ENCODE data around the gene MGAT3. TPM values are rescaled to one million over a fixed set of nuclear protein-coding genes. Genes with fewer than 3 reads are reported as not detected.

Gene MGAT3
- total RNA-seq, 2 experiments from 2014 or later: 0.18 to 0.23 TPM

- Mint-ChIP-seq H3K27ac (peak overlapping the region; percentile 84), H3K4me3 (peak overlapping the region; percentile 32), H3K4me1 (peaks cover 75% of the 10 kb centered on the region), H3K36me3 (ENCODE audit: low read depth) (peaks cover 76% of the 10 kb centered on the region), H3K27me3 (no peaks in the 10 kb centered on the region), H3K9me3 (ENCODE audit: low read depth) (no peaks in the 10 kb centered on the region)
- CTCF ChIA-PET: interaction anchor here (1.2 to 3.8 kb wide), 4 partner anchors 10 to 33 kb away, joined by 4 to 17 read pairs (median 4); no protein-coding TSS in a partner anchor
- no peak for ATAC-seq
- no peak for DNase-seq
- POLR2A ChIA-PET: interaction anchor here (0.6 to 3.4 kb wide), 5 partner anchors 9 to 1258 kb away, joined by 3 to 26 read pairs (median 5); partner anchors contain the start of gene RPL3
- intact Hi-C loops (cut with DNase I, micrococcal nuclease): loop anchor here in 1 of 2 experiments (5.0 to 10.0 kb wide), 3 partner anchors 373 to 820 kb away; partner anchors contain the start of genes APOBEC3C, CBX7, GTPBP1 and JOSD1
These were observed 68.2 kb downstream of the MGAT3 start for GRCh38 chr22:39524753-39525657.

GRCh38 chr22:39525658-39525975, 68.8 kb downstream of the MGAT3 start:
- ChIA-PET CTCF (interaction anchor here (0.6 to 3.8 kb wide), 3 partner anchors 10 to 50 kb away, joined by 3 to 17 read pairs (median 4); no protein-coding TSS in a partner anchor), POLR2A (interaction anchor here (0.6 kb wide), 1 partner anchor 24 kb away, joined by 3 read pairs; the partner anchor contains the start of gene MIEF1)
- Mint-ChIP-seq H3K27me3 (no peaks in the 10 kb centered on the region), H3K4me3 (no peak overlapping the region), H3K27ac (peak overlapping the region; percentile 84), H3K36me3 (ENCODE audit: low read depth) (peaks cover 76% of the 10 kb centered on the region), H3K9me3 (ENCODE audit: low read depth) (no peaks in the 10 kb centered on the region), H3K4me1 (peaks cover 82% of the 10 kb centered on the region)
- no peak for ATAC-seq
- intact Hi-C loops (cut with DNase I, micrococcal nuclease): loop anchor here in 1 of 2 experiments (10.0 kb wide), 2 partner anchors 511 to 821 kb away; partner anchors contain the start of genes APOBEC3C, GTPBP1 and JOSD1
- no peak for DNase-seq

- intact Hi-C loops (cut with DNase I, micrococcal nuclease): loop anchor here in 1 of 2 experiments (10.0 kb wide), 2 partner anchors 512 to 822 kb away; partner anchors contain the start of genes APOBEC3C, GTPBP1 and JOSD1
- Mint-ChIP-seq H3K4me3 (no peak overlapping the region), H3K4me1 (peaks cover 89% of the 10 kb centered on the region), H3K27me3 (no peaks in the 10 kb centered on the region), H3K36me3 (ENCODE audit: low read depth) (peaks cover 75% of the 10 kb centered on the region), H3K9me3 (ENCODE audit: low read depth) (no peaks in the 10 kb centered on the region), H3K27ac (peak overlapping the region; percentile 79)
- ChIA-PET POLR2A (interaction anchor here (0.6 kb wide), 1 partner anchor 132 kb away, joined by 4 read pairs; no protein-coding TSS in a partner anchor), CTCF (interaction anchor here (1.4 to 3.8 kb wide), 2 partner anchors 12 to 36 kb away, joined by 3 to 17 read pairs; no protein-coding TSS in a partner anchor)
- peak; percentile 56 for DNase-seq
- ATAC-seq: peak; percentile 16
These were observed 69.9 kb downstream of the MGAT3 start for GRCh38 chr22:39526736-39527171.

- intact Hi-C loops (cut with DNase I, micrococcal nuclease): loop anchor here in 1 of 2 experiments (10.0 kb wide), 2 partner anchors 513 to 823 kb away; partner anchors contain the start of genes APOBEC3C, GTPBP1 and JOSD1
- peaks cover 71% of the 10 kb centered on the region for H3K36me3 Mint-ChIP-seq (ENCODE audit: low read depth)
- no peaks in the 10 kb centered on the region for H3K9me3 Mint-ChIP-seq (ENCODE audit: low read depth)
- peak overlapping the region; percentile 19 for H3K4me3 Mint-ChIP-seq
- ChIA-PET POLR2A (no interaction called here), CTCF (interaction anchor here (0.6 to 4.8 kb wide), 5 partner anchors 11 to 509 kb away, joined by 3 to 100 read pairs (median 17); no protein-coding TSS in a partner anchor)
- H3K27me3 Mint-ChIP-seq: no peaks in the 10 kb centered on the region
- DNase-seq (no peak), ATAC-seq (no peak)
- peaks cover 85% of the 10 kb centered on the region for H3K4me1 Mint-ChIP-seq
- H3K27ac Mint-ChIP-seq: peak overlapping the region; percentile 79
These were observed 70.7 kb downstream of the MGAT3 start for GRCh38 chr22:39527481-39527961.

- H3K27me3 Mint-ChIP-seq: no peaks in the 10 kb centered on the region
- H3K9me3 Mint-ChIP-seq (ENCODE audit: low read depth): no peaks in the 10 kb centered on the region
- H3K36me3 Mint-ChIP-seq (ENCODE audit: low read depth): peaks cover 64% of the 10 kb centered on the region
- DNase-seq (no peak), ATAC-seq (no peak)
- H3K27ac Mint-ChIP-seq: peak overlapping the region; percentile 66
- intact Hi-C loops (cut with DNase I, micrococcal nuclease): loop anchor here in 1 of 2 experiments (2.0 to 10.0 kb wide), 3 partner anchors 357 to 823 kb away; partner anchors contain the start of genes APOBEC3C, GTPBP1 and JOSD1
- peaks cover 78% of the 10 kb centered on the region for H3K4me1 Mint-ChIP-seq
- H3K4me3 Mint-ChIP-seq: peak overlapping the region; percentile 67
- ChIA-PET CTCF (interaction anchor here (0.6 to 4.8 kb wide), 18 partner anchors 8 to 509 kb away, joined by 3 to 100 read pairs (median 5); partner anchors contain the start of genes ATF4 and MIEF1), POLR2A (interaction anchor here (0.8 to 1.8 kb wide), 5 partner anchors 7 to 209 kb away, joined by 3 to 27 read pairs (median 6); partner anchors contain the start of genes ATF4 and RPL3)
These were observed 71.4 kb downstream of the MGAT3 start for GRCh38 chr22:39528080-39528661.

GRCh38 chr22:39528681-39529486, 72.1 kb downstream of the MGAT3 start:
- DNase-seq (peak; percentile 96), ATAC-seq (peak; percentile 37)
- no peaks in the 10 kb centered on the region for H3K9me3 Mint-ChIP-seq (ENCODE audit: low read depth)
- H3K27me3 Mint-ChIP-seq: no peaks in the 10 kb centered on the region
- peaks cover 59% of the 10 kb centered on the region for H3K36me3 Mint-ChIP-seq (ENCODE audit: low read depth)
- CTCF ChIA-PET: interaction anchor here (0.6 to 4.8 kb wide), 38 partner anchors 8 to 591 kb away, joined by 3 to 100 read pairs (median 4); partner anchors contain the start of genes ATF4, MIEF1, RPL3 and TAB1
- intact Hi-C loops (cut with DNase I, micrococcal nuclease): loop anchor here (1.0 to 10.0 kb wide), 5 partner anchors 36 to 824 kb away; partner anchors contain the start of genes APOBEC3C (in 1 of the 2), GTPBP1 (in 1 of the 2) and JOSD1 (in 1 of the 2)
- H3K4me1 Mint-ChIP-seq: peaks cover 75% of the 10 kb centered on the region
- POLR2A ChIA-PET: interaction anchor here (0.7 to 1.8 kb wide), 12 partner anchors 8 to 465 kb away, joined by 3 to 27 read pairs (median 6); partner anchors contain the start of genes ATF4, MIEF1, RPL3 and TAB1
- H3K27ac Mint-ChIP-seq: peak overlapping the region; percentile 81
- peak overlapping the region; percentile 67 for H3K4me3 Mint-ChIP-seq

- no peak for DNase-seq
These were observed 72.7 kb downstream of the MGAT3 start for GRCh38 chr22:39529487-39529851.

GRCh38 chr22:39530116-39530515, 73.3 kb downstream of the MGAT3 start:
- intact Hi-C loops (cut with DNase I, micrococcal nuclease): loop anchor here (5.0 to 10.0 kb wide), 5 partner anchors 375 to 817 kb away; partner anchors contain the start of genes ADSL (in 1 of the 2) and GRAP2 (in 1 of the 2)
- Mint-ChIP-seq H3K9me3 (ENCODE audit: low read depth) (no peaks in the 10 kb centered on the region), H3K4me3 (peak overlapping the region; percentile 98), H3K27ac (peak overlapping the region; percentile 81), H3K27me3 (no peaks in the 10 kb centered on the region), H3K36me3 (ENCODE audit: low read depth) (peaks cover 48% of the 10 kb centered on the region), H3K4me1 (peaks cover 69% of the 10 kb centered on the region)
- ATAC-seq: no peak
- ChIA-PET CTCF (interaction anchor here (0.7 to 4.8 kb wide), 13 partner anchors 13 to 514 kb away, joined by 3 to 100 read pairs (median 8); partner anchors contain the start of genes MIEF1, RPL3 and TAB1), POLR2A (interaction anchor here (0.8 to 1.8 kb wide), 3 partner anchors 9 to 11 kb away, joined by 3 to 27 read pairs (median 5); partner anchors contain the start of gene ATF4)
- DNase-seq: no peak

More at GRCh38 chr22:39529487-39529851, 72.7 kb downstream of the MGAT3 start:
- intact Hi-C loops (cut with DNase I, micrococcal nuclease): loop anchor here (1.0 to 10.0 kb wide), 5 partner anchors 36 to 825 kb away; partner anchors contain the start of genes APOBEC3C (in 1 of the 2), GTPBP1 (in 1 of the 2) and JOSD1 (in 1 of the 2)
- H3K4me1 Mint-ChIP-seq: peaks cover 75% of the 10 kb centered on the region
- ATAC-seq: no peak
- H3K4me3 Mint-ChIP-seq: peak overlapping the region; percentile 67
- no peaks in the 10 kb centered on the region for H3K9me3 Mint-ChIP-seq (ENCODE audit: low read depth)
- H3K36me3 Mint-ChIP-seq (ENCODE audit: low read depth): peaks cover 54% of the 10 kb centered on the region
- CTCF ChIA-PET: interaction anchor here (0.7 to 4.8 kb wide), 34 partner anchors 8 to 590 kb away, joined by 3 to 100 read pairs (median 5); partner anchors contain the start of genes ATF4, MIEF1, RPL3 and TAB1
- H3K27me3 Mint-ChIP-seq: no peaks in the 10 kb centered on the region
- POLR2A ChIA-PET: interaction anchor here (0.7 to 1.8 kb wide), 9 partner anchors 8 to 464 kb away, joined by 3 to 27 read pairs (median 6); partner anchors contain the start of genes ATF4, MIEF1 and RPL3
- H3K27ac Mint-ChIP-seq: peak overlapping the region; percentile 81

GRCh38 chr22:39530692-39531331, 74.0 kb downstream of the MGAT3 start:
- intact Hi-C loops (cut with DNase I, micrococcal nuclease): loop anchor here (5.0 to 10.0 kb wide), 5 partner anchors 374 to 816 kb away; partner anchors contain the start of genes ADSL (in 1 of the 2) and GRAP2 (in 1 of the 2)
- Mint-ChIP-seq H3K36me3 (ENCODE audit: low read depth) (peaks cover 42% of the 10 kb centered on the region), H3K4me1 (peaks cover 63% of the 10 kb centered on the region), H3K4me3 (peak overlapping the region; percentile 98), H3K9me3 (ENCODE audit: low read depth) (no peaks in the 10 kb centered on the region), H3K27ac (peak overlapping the region; percentile 53), H3K27me3 (no peaks in the 10 kb centered on the region)
- no peak for DNase-seq
- no peak for ATAC-seq
- ChIA-PET CTCF (interaction anchor here (0.7 to 4.8 kb wide), 14 partner anchors 8 to 513 kb away, joined by 3 to 100 read pairs (median 4); partner anchors contain the start of genes MIEF1, RPL3 and TAB1), POLR2A (interaction anchor here (0.8 to 2.1 kb wide), 4 partner anchors 8 to 513 kb away, joined by 3 to 11 read pairs (median 4); no protein-coding TSS in a partner anchor)
